ENCODE measurements around the gene PDE5A. TPM values are rescaled to one million over a fixed set of nuclear protein-coding genes. Genes with fewer than 3 reads are reported as not detected.
"Not testable (repeated sequence)": the region's sequence is repeated elsewhere in the genome, so short reads cannot be mapped to it uniquely, and the experiment has no call there.

PDE5A gene
- polyA plus RNA-seq, 2 of the 4 experiments (the other 2 are of a cell fraction), result 0.27 to 1.0 TPM

DNA sequence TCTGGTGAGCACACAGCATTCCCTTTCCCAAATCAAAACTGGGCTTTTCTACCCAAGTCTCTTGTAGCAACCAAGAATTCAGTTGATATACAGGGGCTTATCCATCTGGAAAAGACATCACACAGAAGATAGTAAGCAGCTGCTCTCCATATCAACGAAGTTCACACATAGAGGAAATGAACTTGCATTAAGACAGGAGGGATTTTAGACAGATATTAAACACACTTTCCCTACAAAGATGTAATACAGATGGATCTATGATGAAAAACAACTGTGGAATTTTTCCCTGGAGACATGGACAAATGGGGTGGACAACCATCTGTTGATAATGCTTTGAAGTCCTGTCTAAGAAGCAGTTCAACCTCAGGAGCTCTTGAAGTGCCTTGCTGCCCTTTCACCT, 9.8 kb upstream of the PDE5A start:
- Histone ChIP-seq H3K27ac (no peak overlapping the region), H3K4me2 (no peak overlapping the region), H3K9me3 (no peaks in the 10 kb centered on the region), H3K4me1 (no peaks in the 10 kb centered on the region), H3K4me3 (no peak overlapping the region)
- no peak for DNase-seq (ENCODE audit: low read depth in 1 of 2, low spot score in 1 of 2)
- no peak for FAIRE-seq
- WGBS (ENCODE audit: missing lambda C conversion rate), result 7% methylated on average over 1 of the region's 1 CpG
- CTCF ChIA-PET, result no interaction called here
- TF ChIP-seq, protein P1, sequence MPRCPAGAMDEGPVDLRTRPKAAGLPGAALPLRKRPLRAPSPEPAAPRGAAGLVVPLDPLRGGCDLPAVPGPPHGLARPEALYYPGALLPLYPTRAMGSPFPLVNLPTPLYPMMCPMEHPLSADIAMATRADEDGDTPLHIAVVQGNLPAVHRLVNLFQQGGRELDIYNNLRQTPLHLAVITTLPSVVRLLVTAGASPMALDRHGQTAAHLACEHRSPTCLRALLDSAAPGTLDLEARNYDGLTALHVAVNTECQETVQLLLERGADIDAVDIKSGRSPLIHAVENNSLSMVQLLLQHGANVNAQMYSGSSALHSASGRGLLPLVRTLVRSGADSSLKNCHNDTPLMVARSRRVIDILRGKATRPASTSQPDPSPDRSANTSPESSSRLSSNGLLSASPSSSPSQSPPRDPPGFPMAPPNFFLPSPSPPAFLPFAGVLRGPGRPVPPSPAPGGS (IDR thresholded peaks at IDR 0.05), result no peak
- TF ChIP-seq JUN (IDR thresholded peaks at IDR 0.05) (no peak), HOXB13 (CRISPR knock-in tag; IDR thresholded peaks at IDR 0.05; ENCODE audit: low read depth) (no peak), USF2 (IDR thresholded peaks at IDR 0.05) (no peak), RARB (CRISPR knock-in tag; IDR thresholded peaks at IDR 0.05) (no peak), HMGXB4 (CRISPR knock-in tag; IDR thresholded peaks at IDR 0.05; ENCODE audit: borderline replicate concordance) (no peak), RFX5 (IDR thresholded peaks at IDR 0.05) (no peak), ELK1 (IDR thresholded peaks at IDR 0.05; ENCODE audit: low read depth, low read length) (no peak), HES2 (IDR thresholded peaks at IDR 0.05) (no peak), KDM1A (IDR thresholded peaks at IDR 0.05; ENCODE audit: low read depth) (no peak), HOXA7 (CRISPR knock-in tag; IDR thresholded peaks at IDR 0.05) (no peak), TFCP2L1 (CRISPR knock-in tag; IDR thresholded peaks at IDR 0.05) (no peak)
- POLR2A ChIA-PET, result no interaction called here
- ATAC-seq, result no peak

GRCh38 chr4:119636851-119637250, 8.2 kb upstream of the PDE5A start:
- H3K27ac ChIP-seq; H3K4me2 ChIP-seq; FAIRE-seq; H3K4me1 ChIP-seq; POLR2A ChIA-PET; H3K9me3 ChIP-seq; DNase-seq (ENCODE audit: low read depth in 1 of 2, low spot score in 1 of 2); H3K4me3 ChIP-seq; ATAC-seq: not testable (repeated sequence)
- CTCF ChIA-PET, result interaction anchor here (2.8 kb wide), 1 partner anchor 9 kb away, joined by 11 read pairs; the partner anchor contains the start of gene PDE5A

GRCh38 chr4:119632216-119632615, 3.6 kb upstream of the PDE5A start:
- Histone ChIP-seq H3K9me3 (no peaks in the 10 kb centered on the region), H3K4me3 (no peak overlapping the region), H3K4me2 (no peak overlapping the region), H3K27ac (no peak overlapping the region), H3K4me1 (no peaks in the 10 kb centered on the region)
- no peak for DNase-seq (ENCODE audit: low read depth in 1 of 2, low spot score in 1 of 2)
- FAIRE-seq, result no peak
- ChIA-PET CTCF (no interaction called here), POLR2A (no interaction called here)
- no peak for TF ChIP-seq MAZ (IDR thresholded peaks at IDR 0.05; ENCODE audit: borderline replicate concordance, low read depth, low read length)
- no peak for TF ChIP-seq FOSL2 (IDR thresholded peaks at IDR 0.05)
- TF ChIP-seq FOSL2 (CRISPR knock-in tag; IDR thresholded peaks at IDR 0.05), result no peak
- TF ChIP-seq ZSCAN20 (CRISPR knock-in tag; IDR thresholded peaks at IDR 0.05), result no peak
- TF ChIP-seq JUNB (IDR thresholded peaks at IDR 0.05), result no peak
- TF ChIP-seq E2F6 (IDR thresholded peaks at IDR 0.05; ENCODE audit: borderline replicate concordance, low read depth), result no peak
- TF ChIP-seq GATA3 (IDR thresholded peaks at IDR 0.05; ENCODE audit: borderline replicate concordance), result no peak
- no peak for TF ChIP-seq USF2 (IDR thresholded peaks at IDR 0.05)
- TF ChIP-seq TP53 (CRISPR knock-in tag; IDR thresholded peaks at IDR 0.05), result no peak
- no peak for TF ChIP-seq NR3C1 (IDR thresholded peaks at IDR 0.05)
- no peak for TF ChIP-seq ZFP36 (IDR thresholded peaks at IDR 0.05; ENCODE audit: borderline replicate concordance, partially characterized antibody)
- 39% methylated on average over 1 of the region's 1 CpG for WGBS (ENCODE audit: missing lambda C conversion rate)
- ATAC-seq, result no peak

Measured in A549 (cell line).